GM12891 (cell line): Measurements from ENCODE around the gene SVOPL.

Experiments used
- POLR2A ChIP-seq: IDR thresholded peaks from 2 replicates; pipeline ENCODE4 v1.6.1; 2011; ENCODE audit warnings: low read depth, low read length, control low read depth
- POLR2AphosphoS5 ChIP-seq: IDR thresholded peaks from 2 replicates; pipeline ENCODE4 v1.6.1; 2011; ENCODE audit warnings: low read depth, low read length, control low read depth
- POU2F2 ChIP-seq: IDR thresholded peaks from 2 replicates; pipeline ENCODE4 v1.6.1; 2011; ENCODE audit warnings: low read depth, mild to moderate bottlenecking, control low read depth, low read length, moderate library complexity
- SPI1 ChIP-seq: IDR thresholded peaks from 2 replicates; pipeline ENCODE4 v1.6.1; 2011; ENCODE audit warnings: low read depth, low read length, control low read depth
- TAF1 ChIP-seq: IDR thresholded peaks from 2 replicates; pipeline ENCODE4 v1.6.1; 2011; ENCODE audit warnings: low read depth, low read length, control low read depth

DNA sequence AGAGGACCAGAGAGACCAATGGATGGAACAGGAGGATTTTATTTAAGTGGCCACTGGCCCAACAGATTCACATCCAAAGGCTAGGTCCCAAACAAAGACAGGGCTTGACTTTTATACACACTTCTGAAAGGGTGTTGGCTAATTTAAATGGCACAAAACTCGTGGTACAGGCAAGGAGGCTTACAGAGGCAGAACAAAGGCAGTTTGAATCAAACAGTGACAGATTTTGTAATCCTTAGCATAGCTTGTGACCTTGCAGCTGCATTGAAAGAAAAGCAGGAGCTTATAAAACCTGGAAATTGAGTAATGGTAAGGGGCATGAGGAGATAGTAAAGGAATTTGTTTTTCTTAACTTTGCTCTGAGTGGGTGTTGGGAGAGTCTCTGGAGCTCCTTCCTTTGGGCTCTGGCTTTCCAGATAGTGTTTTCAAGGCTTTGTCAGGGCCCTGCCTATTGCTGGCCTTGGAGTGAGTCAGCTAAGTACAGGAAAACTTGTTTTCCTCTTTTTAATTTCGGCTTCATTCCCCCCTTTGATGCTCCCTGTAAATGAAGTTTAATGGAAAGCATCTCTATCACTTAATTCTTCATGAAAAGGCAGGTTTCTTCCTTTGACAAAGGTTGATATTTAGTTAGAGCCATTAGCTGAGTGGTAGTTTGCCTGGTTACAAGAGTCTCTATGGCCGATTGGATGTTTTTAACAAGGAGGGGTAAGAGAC is 144.2 kb downstream of the SVOPL start:
- TF ChIP-seq POLR2A (no peak), POLR2AphosphoS5 (no peak), SPI1 (no peak), TAF1 (no peak), POU2F2 (no peak)
